Heart left ventricle (tissue), 13 donors: Measurements from ENCODE around the gene MYBPHL.

Experiments
- POLR2A ChIP-seq, 2 donors: fragments of 450-650 bp; IDR thresholded peaks; one replicate each; pipeline ENCODE4 v1.6.1; 2017; ENCODE audit warnings: antibody characterized with exemption in 2 of 2, mild to moderate bottlenecking in 2 of 2, moderate library complexity in 2 of 2
- TF ChIP-seq, protein P1 (sequence below), 12 donors: fragments of 200-600 bp; sonication (generic) in 4 of 12; IDR thresholded peaks; one replicate each; pipeline versions ENCODE4 v1.5.0 to v1.8.0; 2018 to 2022; ENCODE audit warnings: antibody characterized with exemption in 12 of 12, mild to moderate bottlenecking in 5 of 12
- donor health status: ischemic (EF 13 %, LVEDD 7.1; RV severe dilation, severe dysfunction).
- donor health status: DM: no; HTN: yes; CAD: no.
- donor health status: DM: no; HTN: no; CAD: no.
- donor health status: ischemic (EF 25% LVEDD 6.9; RV normal size, moderate dysfunction).
- donor health status: ischemic (EF 25% LVEDD 5.7; RV mildly dilated, moderate dysfunction).
- donor health status: ischemic (EF 35%, LVEDD 5.7; RV mildly dilated, moderate dysfunction).
- donor health status: nonischemic (EF 11% LVEDD 7.7; RV severe dilation, severe dysfunction).
- donor health status: DM: yes; HTN: yes; CAD: no.
- donor health status: PGD.
- donor health status: ischemic (EF 29% LVEDD 5.4; RV normal size, mild dysfunction).
- donor health status: nonischemic (EF 23%, LVEDD 6.1; RV moderate dilation, normal function).

- TF ChIP-seq, protein P1, sequence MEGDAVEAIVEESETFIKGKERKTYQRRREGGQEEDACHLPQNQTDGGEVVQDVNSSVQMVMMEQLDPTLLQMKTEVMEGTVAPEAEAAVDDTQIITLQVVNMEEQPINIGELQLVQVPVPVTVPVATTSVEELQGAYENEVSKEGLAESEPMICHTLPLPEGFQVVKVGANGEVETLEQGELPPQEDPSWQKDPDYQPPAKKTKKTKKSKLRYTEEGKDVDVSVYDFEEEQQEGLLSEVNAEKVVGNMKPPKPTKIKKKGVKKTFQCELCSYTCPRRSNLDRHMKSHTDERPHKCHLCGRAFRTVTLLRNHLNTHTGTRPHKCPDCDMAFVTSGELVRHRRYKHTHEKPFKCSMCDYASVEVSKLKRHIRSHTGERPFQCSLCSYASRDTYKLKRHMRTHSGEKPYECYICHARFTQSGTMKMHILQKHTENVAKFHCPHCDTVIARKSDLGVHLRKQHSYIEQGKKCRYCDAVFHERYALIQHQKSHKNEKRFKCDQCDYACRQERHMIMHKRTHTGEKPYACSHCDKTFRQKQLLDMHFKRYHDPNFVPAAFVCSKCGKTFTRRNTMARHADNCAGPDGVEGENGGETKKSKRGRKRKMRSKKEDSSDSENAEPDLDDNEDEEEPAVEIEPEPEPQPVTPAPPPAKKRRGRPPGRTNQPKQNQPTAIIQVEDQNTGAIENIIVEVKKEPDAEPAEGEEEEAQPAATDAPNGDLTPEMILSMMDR (IDR thresholded peaks at IDR 0.05), result peak; percentile 81 to 95 (median 88)
- TF ChIP-seq POLR2A (IDR thresholded peaks at IDR 0.05), result no peak
Measured at GRCh38 chr1:109263597-109264378, 43.0 kb downstream of the MYBPHL start.
